WI38 (cell line): ENCODE results near the gene DISC1.

Experiments used
- H3K4me3 ChIP-seq: 2 replicates; pipeline ENCODE4 v1.5.1; 2011; ENCODE audit warnings: low read depth, mild to moderate bottlenecking, control low read depth, low read length
- TF ChIP-seq, protein P1 (sequence below): IDR thresholded peaks from 2 replicates; pipeline ENCODE4 v1.5.1; 2012; ENCODE audit warnings: low read depth, mild to moderate bottlenecking, control low read depth, low read length

Gene DISC1

DNA sequence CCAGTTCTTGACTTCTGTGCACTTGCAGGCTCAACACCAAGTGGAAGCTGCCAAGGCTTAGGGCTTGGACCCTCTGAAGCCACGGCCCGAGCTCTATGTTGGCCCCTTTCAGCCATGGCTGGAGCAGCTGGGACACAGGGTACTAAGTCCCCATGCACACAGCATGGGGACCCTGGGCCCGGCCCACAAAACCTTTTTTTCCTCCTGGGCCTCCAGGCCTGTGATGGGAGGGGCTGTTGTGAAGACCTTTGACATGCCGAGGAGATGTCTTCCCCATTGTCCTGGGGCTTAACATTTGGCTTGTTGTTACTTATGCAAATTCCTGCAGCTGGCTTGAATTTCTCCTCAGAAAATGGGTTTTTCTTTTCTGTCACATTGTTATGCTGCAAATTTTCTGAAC, 59.8 kb downstream of the DISC1 start:
- TF ChIP-seq, protein P1, sequence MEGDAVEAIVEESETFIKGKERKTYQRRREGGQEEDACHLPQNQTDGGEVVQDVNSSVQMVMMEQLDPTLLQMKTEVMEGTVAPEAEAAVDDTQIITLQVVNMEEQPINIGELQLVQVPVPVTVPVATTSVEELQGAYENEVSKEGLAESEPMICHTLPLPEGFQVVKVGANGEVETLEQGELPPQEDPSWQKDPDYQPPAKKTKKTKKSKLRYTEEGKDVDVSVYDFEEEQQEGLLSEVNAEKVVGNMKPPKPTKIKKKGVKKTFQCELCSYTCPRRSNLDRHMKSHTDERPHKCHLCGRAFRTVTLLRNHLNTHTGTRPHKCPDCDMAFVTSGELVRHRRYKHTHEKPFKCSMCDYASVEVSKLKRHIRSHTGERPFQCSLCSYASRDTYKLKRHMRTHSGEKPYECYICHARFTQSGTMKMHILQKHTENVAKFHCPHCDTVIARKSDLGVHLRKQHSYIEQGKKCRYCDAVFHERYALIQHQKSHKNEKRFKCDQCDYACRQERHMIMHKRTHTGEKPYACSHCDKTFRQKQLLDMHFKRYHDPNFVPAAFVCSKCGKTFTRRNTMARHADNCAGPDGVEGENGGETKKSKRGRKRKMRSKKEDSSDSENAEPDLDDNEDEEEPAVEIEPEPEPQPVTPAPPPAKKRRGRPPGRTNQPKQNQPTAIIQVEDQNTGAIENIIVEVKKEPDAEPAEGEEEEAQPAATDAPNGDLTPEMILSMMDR: no peak

DNA sequence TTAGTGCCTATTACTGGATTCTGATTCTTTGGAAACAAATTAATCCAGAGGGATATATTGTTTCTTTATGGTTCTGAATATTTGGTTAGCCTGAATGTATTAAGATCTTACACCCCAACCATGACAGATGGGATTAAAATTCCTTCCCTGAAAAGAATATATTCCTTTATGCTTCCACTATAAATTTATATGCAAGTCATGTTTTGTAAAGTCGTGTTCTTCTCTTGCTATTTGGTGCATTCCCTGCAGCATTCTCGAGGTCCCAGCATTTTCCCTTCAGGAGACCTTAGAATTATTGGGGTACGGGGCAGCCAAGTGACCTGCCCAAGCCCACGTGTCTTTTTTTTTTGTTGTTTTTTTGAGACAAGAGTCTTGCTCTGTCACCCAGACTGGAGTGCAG, 62.4 kb downstream of the DISC1 start:
- no peak overlapping the region for H3K4me3 ChIP-seq
- TF ChIP-seq, protein P1: no peak

More for the DNA sequence above, 59.8 kb downstream of the DISC1 start:
- no peak overlapping the region for H3K4me3 ChIP-seq

DNA sequence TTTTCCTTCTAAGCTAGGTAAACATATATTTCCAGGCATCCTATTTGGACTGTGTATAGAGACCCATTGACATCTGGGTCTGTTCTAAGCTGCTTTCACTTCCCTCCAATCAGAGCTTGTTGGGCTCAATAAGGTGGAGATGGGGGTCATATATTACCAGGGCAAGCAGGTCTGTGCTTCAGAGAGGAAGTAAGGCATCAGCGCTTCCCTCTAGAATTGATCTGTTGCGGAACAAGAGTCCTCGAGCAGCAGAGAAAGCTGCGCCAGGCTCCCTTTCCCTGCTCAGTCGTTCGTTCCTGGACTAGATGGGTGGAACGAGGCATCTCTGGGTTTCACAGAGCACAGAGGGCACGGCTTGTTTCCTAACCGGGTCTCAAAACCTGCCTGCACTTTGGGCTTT, 63.5 kb downstream of the DISC1 start:
- H3K4me3 ChIP-seq: no peak overlapping the region
- TF ChIP-seq, protein P1: no peak

DNA sequence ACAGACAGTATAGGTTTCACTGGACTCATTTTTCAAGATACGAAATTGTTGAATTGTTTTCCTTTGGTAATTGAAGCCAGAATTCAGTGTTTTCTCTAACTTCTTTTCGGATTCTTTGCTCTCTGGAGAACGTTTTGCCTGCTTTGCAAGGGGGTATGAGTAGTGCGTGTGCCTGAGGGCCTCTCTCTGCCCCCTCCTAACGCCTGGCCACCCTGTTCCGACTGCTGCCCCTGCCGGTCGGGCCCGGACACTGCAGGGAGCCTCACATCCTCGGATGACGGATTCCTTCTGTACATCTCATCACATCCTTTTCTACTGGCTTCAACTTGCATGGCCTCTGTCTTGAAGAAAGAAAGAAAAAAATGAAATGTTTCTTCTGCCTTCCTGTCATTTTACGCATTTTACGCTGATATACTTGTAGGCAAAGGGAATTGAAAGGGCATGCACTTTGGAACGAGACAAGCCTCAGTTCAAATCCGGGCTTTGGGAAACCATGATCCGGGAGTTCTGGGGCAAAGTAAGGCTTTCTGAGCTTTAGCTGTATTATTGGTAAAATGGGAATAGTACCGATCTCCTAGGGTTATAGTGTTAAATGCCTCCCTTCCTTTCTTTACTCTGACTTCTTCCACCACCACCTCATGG, 65.1 kb downstream of the DISC1 start:
- no peak overlapping the region for H3K4me3 ChIP-seq
- TF ChIP-seq, protein P1: peak; percentile 82

DNA sequence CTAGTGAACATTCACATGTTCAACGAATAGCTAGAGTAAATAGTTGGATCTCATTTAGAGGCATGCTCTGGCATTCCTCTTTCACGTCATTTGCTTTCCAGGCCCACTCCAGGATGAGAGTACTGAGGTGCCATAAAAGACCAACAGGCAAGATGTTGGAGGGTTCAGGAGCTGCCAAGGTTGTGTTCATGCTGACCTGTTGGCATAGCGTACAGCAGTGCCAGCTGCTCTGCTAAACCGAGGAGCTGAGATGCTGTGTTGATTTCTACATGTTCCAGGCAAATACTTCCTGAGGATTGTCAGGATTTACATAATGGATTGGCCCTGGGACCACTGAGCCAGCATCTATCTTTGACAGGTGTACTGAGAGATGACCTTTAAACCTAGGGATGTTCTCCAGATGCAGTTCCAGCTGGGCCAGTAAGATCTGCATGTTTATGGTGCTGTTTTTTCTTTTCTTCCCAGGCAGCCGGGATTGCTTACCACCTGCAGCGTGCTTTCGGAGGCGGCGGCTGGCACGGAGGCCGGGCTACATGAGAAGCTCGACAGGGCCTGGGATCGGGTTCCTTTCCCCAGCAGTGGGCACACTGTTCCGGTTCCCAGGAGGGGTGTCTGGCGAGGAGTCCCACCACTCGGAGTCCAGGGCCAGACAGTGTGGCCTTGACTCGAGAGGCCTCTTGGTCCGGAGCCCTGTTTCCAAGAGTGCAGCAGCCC, 66.9 kb downstream of the DISC1 start:
- H3K4me3 ChIP-seq: no peak overlapping the region

DNA sequence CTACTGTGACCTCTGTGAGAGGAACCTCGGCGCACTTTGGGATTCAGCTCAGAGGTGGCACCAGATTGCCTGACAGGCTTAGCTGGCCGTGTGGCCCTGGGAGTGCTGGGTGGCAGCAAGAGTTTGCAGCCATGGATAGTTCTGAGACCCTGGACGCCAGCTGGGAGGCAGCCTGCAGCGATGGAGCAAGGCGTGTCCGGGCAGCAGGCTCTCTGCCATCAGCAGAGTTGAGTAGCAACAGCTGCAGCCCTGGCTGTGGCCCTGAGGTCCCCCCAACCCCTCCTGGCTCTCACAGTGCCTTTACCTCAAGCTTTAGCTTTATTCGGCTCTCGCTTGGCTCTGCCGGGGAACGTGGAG, 67.5 kb downstream of the DISC1 start:
- TF ChIP-seq, protein P1: no peak
- no peak overlapping the region for H3K4me3 ChIP-seq

More for the DNA sequence above, 66.9 kb downstream of the DISC1 start:
- TF ChIP-seq, protein P1: no peak

DNA sequence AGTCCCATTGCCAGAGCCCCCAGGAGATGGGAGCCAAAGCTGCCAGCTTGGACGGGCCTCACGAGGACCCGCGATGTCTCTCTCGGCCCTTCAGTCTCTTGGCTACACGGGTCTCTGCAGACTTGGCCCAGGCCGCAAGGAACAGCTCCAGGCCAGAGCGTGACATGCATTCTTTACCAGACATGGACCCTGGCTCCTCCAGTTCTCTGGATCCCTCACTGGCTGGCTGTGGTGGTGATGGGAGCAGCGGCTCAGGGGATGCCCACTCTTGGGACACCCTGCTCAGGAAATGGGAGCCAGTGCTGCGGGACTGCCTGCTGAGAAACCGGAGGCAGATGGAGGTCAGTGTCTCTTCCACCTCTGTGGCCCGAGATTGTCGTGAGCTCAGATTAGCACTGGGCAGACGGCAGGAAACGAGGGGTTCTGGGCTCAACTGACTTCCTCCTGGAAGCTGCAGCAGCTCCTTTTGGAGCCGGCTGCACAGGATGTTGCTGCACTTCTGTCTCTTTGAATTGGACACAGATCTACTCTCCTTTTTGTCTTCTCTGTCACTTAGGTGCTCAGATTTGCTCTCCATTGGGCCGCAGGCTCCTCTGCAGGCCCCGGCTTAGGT, 68.0 kb downstream of the DISC1 start:
- H3K4me3 ChIP-seq: no peak overlapping the region
- TF ChIP-seq, protein P1: no peak
